Activated CD4-positive, alpha-beta T cell treated with anti-CD3 and anti-CD28 coated beads for 36 hours (primary cell): ENCODE data around the gene TBC1D22B. TPM values are rescaled to one million over a fixed set of nuclear protein-coding genes. Genes with fewer than 3 reads are reported as not detected.
"Not testable (repeated sequence)": the region's sequence is repeated elsewhere in the genome, so short reads cannot be mapped to it uniquely, and the experiment has no call there.

Experiments used
- ATAC-seq: fragments of 200-7000 bp; cut with Tn5 transposase; one replicate; pipeline ENCODE4 v1.10.0; 2021; ENCODE audit warnings: mild to moderate bottlenecking, moderate library complexity
- CTCF ChIA-PET: fragments of 350-600 bp; sonication (Branson Sonifier 250); formaldehyde crosslinking; loops from one replicate; lab custom pipeline; 2021; ENCODE audit warnings: antibody characterized with exemption; lab: Charles Lee
- POLR2A ChIA-PET: fragments of 350-600 bp; sonication (Branson Sonifier 250); formaldehyde crosslinking; loops from one replicate; lab custom pipeline; 2021; ENCODE audit warnings: antibody characterized with exemption, inconsistent platforms; lab: Charles Lee
- DNase-seq: peaks from one replicate; pipeline ENCODE4 v3.0.0-alpha.2; 2020
- H3K27ac Mint-ChIP-seq: one replicate; pipeline ENCODE4 v1.8.0; 2021; ENCODE audit warnings: mixed read lengths
- H3K27me3 Mint-ChIP-seq: one replicate; pipeline ENCODE4 v1.8.0; 2021; ENCODE audit warnings: mixed read lengths
- H3K36me3 Mint-ChIP-seq: one replicate; pipeline ENCODE4 v1.8.0; 2021; ENCODE audit warnings: low read depth, mixed read lengths
- H3K4me1 Mint-ChIP-seq: one replicate; pipeline ENCODE4 v1.8.0; 2021; ENCODE audit warnings: mixed read lengths
- H3K4me3 Mint-ChIP-seq: one replicate; pipeline ENCODE4 v1.8.0; 2021; ENCODE audit warnings: mild to moderate bottlenecking, moderate library complexity, mixed read lengths
- H3K9me3 Mint-ChIP-seq: one replicate; pipeline ENCODE4 v1.8.0; 2021; ENCODE audit warnings: low read depth, mixed read lengths
- intact Hi-C, 2 experiments: fragments of 100-400 bp; cut with DNase I in 1 of 2; cut with micrococcal nuclease in 1 of 2; formaldehyde crosslinking; loops; one replicate each; pipeline versions ENCODE4 v1.14.2 to v1.15.1; 2022 to 2024; cut with DNase I, micrococcal nuclease
- total RNA-seq, 2 experiments: library from RNA; stranded (reverse); gene quantifications; one replicate each; pipeline ENCODE4 v1.2.3, GENCODE V29; 2021

The TBC1D22B gene
- total RNA-seq, 2 experiments from 2014 or later, result 14.9 to 17.0 TPM

DNA sequence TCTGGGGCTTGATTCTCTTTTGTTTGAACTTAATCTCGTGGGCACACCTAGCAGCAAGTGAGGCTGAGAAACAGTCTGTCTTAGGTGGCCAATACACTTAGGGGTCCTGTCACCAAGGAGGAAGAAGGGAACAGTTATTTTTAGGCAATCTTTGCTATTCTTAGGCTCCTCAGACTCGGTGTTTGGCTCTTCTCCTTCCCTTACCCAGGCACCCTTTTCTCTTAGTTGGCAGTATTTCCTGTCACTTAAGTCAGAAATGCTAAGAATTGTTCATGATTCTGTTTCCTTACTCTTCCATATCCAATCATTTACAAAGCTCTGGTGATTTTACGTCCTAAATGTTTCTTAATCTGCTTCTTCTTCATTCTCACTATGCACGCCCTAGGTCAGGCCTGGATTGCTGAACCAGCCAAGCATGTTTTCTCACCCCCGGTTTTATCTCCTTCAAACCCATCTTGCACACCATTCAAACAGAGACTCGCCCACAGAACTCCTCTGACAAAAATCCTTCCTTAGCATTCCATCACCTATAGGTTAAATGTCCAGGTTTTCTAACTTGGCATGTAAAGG is 45.6 kb downstream of the TBC1D22B start:
- ATAC-seq (no peak), DNase-seq (no peak)
- ChIA-PET POLR2A (no interaction called here), CTCF (interaction anchor here (1.3 kb wide), 2 partner anchors 11 to 13 kb away, joined by 3 read pairs; no protein-coding TSS in a partner anchor)
- no peaks in the 10 kb centered on the region for H3K9me3 Mint-ChIP-seq
- peaks cover 27% of the 10 kb centered on the region for H3K36me3 Mint-ChIP-seq
- intact Hi-C loops, result no loop called here
- H3K27ac Mint-ChIP-seq, result no peak overlapping the region
- H3K4me1 Mint-ChIP-seq, result peaks cover 2% of the 10 kb centered on the region
- H3K4me3 Mint-ChIP-seq, result no peak overlapping the region
- no peaks in the 10 kb centered on the region for H3K27me3 Mint-ChIP-seq

DNA sequence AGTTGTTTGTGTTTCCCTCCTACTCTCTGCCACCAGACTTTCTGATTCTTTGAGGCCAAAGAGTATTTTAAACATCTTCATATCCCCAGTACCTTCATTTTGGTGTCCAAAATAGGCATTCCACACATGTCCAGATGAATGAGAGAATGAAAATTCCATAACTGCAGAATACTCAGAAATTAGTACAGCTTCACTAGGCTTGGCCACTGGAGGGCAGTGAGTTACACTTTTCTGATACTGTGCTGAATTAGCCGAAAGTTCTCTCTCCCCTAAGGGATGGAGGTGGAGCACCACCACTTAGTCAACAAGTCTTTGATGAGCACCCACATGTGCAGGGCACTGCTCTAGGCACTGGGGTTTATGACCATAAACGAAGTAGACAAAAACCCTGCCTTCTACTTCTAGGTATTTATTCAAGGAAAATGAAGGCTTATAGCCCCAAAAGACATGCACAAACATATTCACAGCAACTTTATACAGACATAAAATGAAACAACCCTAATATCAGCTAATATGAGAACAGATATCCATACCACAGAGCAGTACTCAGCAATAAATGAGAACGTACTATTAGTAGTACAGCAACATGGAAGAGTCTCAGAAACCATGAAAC is 46.4 kb downstream of the TBC1D22B start:
- ChIA-PET POLR2A (interaction anchor here (0.7 kb wide), 1 partner anchor 40 kb away, joined by 6 read pairs; no protein-coding TSS in a partner anchor), CTCF (interaction anchor here (1.2 kb wide), 1 partner anchor 282 kb away, joined by 4 read pairs; no protein-coding TSS in a partner anchor)
- Mint-ChIP-seq H3K27me3 (no peaks in the 10 kb centered on the region), H3K4me1 (peaks cover 2% of the 10 kb centered on the region), H3K9me3 (no peaks in the 10 kb centered on the region), H3K36me3 (peaks cover 27% of the 10 kb centered on the region), H3K27ac (peak overlapping the region; percentile 10), H3K4me3 (no peak overlapping the region)
- intact Hi-C loops, result no loop called here
- ATAC-seq (peak; percentile 82), DNase-seq (peak; percentile 43)

DNA sequence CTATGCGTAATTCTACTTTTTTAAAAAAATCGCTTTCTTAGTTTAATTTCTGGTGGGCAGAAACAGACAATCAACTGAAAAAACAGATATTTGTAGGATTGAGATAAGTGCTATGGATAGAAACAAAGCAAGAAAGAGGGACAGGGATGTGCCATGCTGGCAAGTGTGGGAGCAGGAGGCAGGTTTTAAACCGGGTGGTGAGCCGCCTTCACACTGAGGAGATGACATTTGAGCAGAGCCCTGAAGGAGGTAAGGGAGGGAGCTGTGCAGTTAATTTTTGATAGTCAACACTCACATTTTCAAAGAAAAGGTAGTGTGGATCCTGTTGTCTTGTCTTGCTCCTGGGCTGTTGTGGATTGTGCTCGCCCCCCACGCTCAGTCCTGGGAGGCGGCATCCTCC is 47.2 kb downstream of the TBC1D22B start:
- H3K36me3 Mint-ChIP-seq, result peaks cover 26% of the 10 kb centered on the region
- intact Hi-C loops, result no loop called here

DNA sequence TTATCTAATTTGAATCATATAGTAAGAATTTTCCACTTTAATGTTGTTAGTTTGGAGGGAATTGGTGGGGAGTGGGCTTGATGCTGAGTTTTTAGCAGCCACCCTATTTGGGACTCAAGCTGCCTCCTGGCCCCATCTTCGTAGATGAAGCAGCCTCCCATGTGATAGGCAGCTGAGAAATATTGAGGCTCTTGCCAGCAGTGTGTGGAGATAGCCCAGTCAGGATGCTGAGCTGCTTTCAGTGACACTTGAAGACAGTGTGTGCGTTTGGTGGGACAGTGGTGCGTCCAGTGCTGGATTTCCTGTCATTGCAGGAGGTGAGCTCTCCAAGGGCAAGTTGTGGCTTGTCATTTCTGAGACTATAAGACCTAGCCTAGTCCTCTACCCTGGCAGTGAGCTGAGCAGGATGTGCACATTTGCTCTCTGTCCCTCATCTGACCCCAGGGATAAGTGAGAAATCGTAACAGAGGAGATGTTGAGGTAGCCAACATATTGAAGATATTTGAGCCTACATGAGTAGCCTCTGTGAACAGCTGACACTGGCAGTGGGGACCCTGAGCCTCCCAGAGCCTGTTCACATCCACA is 48.4 kb downstream of the TBC1D22B start:
- ChIA-PET POLR2A (no interaction called here), CTCF (no interaction called here)
- Mint-ChIP-seq H3K9me3 (no peaks in the 10 kb centered on the region), H3K27me3 (no peaks in the 10 kb centered on the region), H3K4me3 (no peak overlapping the region), H3K4me1 (peaks cover 2% of the 10 kb centered on the region), H3K27ac (no peak overlapping the region), H3K36me3 (peaks cover 24% of the 10 kb centered on the region)
- DNase-seq (no peak), ATAC-seq (no peak)
- intact Hi-C loops, result no loop called here

More for the DNA sequence above, 47.2 kb downstream of the TBC1D22B start:
- ChIA-PET CTCF (interaction anchor here (0.7 to 1.2 kb wide), 2 partner anchors 257 to 282 kb away, joined by 3 to 4 read pairs; no protein-coding TSS in a partner anchor), POLR2A (no interaction called here)
- DNase-seq (no peak), ATAC-seq (no peak)
- peaks cover 2% of the 10 kb centered on the region for H3K4me1 Mint-ChIP-seq
- no peak overlapping the region for H3K4me3 Mint-ChIP-seq
- no peaks in the 10 kb centered on the region for H3K27me3 Mint-ChIP-seq
- no peaks in the 10 kb centered on the region for H3K9me3 Mint-ChIP-seq
- H3K27ac Mint-ChIP-seq, result no peak overlapping the region

DNA sequence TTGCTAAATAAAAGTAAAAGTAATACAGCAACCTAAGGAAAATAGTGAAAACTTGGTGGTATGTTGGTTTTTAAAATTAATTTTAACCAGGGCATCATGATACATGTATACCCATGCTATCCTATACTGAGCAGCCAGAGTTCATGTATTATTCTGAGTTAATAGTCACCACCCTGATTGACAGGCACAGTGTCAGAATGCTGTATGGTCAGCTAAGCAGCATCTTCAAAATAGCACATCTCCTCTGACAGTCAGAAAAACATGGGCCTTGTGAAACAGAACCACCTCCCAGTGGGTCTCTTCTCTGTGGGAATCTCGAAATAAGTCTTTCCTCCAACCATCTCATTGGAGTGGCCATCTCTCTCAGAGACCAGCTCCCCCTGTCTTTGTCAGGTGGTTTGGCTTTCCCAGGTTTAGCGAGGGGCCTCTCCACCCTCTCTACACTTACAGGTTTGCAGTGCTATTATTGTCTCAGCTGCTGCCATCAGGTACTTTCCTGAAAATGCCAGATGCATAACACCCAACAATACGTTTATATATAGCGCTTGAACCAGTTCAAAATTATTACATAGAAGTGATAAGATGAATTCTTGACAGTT is 49.2 kb downstream of the TBC1D22B start:
- Mint-ChIP-seq H3K9me3 (no peaks in the 10 kb centered on the region), H3K4me3 (no peak overlapping the region), H3K4me1 (peaks cover 2% of the 10 kb centered on the region), H3K36me3 (peaks cover 23% of the 10 kb centered on the region), H3K27me3 (no peaks in the 10 kb centered on the region), H3K27ac (no peak overlapping the region)
- ATAC-seq (no peak), DNase-seq (no peak)
- CTCF ChIA-PET, result no interaction called here
- POLR2A ChIA-PET, result interaction anchor here (0.5 kb wide), 1 partner anchor 992 kb away, joined by 4 read pairs; no protein-coding TSS in a partner anchor
- intact Hi-C loops, result no loop called here

DNA sequence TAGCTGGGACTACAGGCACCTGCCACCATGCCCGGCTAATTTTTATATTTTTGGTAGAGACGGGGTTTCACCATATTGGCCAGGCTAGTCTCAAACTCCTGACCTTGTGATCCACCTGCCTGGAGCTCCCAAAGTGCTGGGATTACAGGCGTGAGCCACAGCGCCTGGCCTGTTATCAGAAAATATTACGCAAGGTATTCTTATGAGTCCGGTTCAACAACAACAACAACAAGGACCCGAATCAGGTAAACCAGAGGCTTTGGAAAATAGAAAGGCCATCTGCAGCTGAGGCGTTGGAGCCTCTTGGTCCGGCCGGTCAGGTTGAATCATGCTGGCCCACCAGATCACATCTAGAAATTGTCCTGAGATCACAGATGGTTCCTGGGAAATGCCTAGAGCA is 49.9 kb downstream of the TBC1D22B start:
- intact Hi-C loops, H3K9me3 Mint-ChIP-seq, ATAC-seq, H3K4me1 Mint-ChIP-seq, H3K27ac Mint-ChIP-seq, CTCF ChIA-PET, DNase-seq, H3K4me3 Mint-ChIP-seq, H3K27me3 Mint-ChIP-seq: not testable (repeated sequence)
- POLR2A ChIA-PET, result interaction anchor here (0.5 kb wide), 1 partner anchor 991 kb away, joined by 4 read pairs; no protein-coding TSS in a partner anchor
- peaks cover 21% of the 10 kb centered on the region for H3K36me3 Mint-ChIP-seq

DNA sequence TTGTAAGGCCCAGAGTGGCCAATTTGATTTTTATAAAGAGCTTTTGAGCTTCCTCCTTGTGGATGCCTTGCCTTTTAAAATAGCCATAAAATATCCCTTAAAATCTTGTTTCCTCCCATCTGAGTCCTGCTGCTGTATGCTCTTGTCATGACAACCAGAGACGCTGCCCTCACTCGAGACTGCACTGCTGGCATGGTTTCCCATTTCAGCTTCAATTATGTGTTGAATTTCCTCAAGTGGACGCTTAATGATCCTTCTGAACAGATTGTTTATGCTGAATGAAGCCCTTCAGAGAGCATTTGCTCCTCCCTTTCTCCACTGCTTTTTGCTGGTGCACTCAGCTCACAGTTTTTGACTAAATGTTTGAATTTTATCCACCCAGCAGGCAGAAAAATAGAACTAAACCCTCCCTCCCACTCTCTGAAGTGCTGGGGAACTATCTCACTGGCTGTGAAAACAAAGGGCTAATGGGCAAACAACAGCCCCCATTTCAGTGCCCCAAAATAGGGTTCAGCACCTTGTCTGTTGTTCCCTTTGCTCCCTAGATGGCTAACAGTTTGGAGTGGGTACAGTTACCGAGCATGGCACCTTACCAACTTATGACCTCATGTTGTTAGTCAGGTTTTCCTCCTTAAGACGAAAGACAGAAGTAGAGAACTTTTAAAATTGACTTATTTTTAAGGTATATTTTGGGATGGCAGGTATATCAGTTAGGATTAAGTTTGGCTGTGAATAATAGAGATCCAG is 50.7 kb downstream of the TBC1D22B start:
- intact Hi-C loops, result no loop called here
- CTCF ChIA-PET, result interaction anchor here (1.1 kb wide), 1 partner anchor 33 kb away, joined by 3 read pairs; no protein-coding TSS in a partner anchor
- Mint-ChIP-seq H3K27me3 (no peaks in the 10 kb centered on the region), H3K9me3 (no peaks in the 10 kb centered on the region), H3K36me3 (peaks cover 18% of the 10 kb centered on the region), H3K4me3 (no peak overlapping the region), H3K4me1 (peaks cover 2% of the 10 kb centered on the region), H3K27ac (no peak overlapping the region)
- ATAC-seq (no peak), DNase-seq (no peak)
- POLR2A ChIA-PET, result interaction anchor here (0.6 kb wide), 1 partner anchor 257 kb away, joined by 4 read pairs; no protein-coding TSS in a partner anchor

DNA sequence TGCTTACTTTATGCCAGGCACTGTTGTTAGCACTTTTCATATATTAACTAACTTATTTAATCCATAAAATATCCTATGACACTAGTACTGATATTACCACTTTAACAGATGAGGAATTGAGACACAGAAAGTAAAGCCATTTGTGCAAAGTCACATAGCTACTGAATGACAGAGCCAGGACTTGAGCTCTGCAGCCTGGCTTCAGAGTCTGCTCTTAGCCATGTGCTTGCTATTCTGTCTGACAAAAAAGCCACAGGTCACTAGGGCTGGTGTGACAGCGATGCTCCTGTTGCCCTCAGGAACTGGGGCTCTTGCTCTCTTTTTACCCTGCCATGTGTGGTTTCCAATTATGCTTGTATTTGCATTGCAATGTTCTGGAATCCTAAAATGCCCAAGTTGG is 51.5 kb downstream of the TBC1D22B start:
- CTCF ChIA-PET, result interaction anchor here (0.6 to 2.9 kb wide), 3 partner anchors 9 to 33 kb away, joined by 3 to 9 read pairs (median 3); no protein-coding TSS in a partner anchor
- Mint-ChIP-seq H3K27me3 (no peaks in the 10 kb centered on the region), H3K36me3 (peaks cover 13% of the 10 kb centered on the region), H3K27ac (no peak overlapping the region), H3K9me3 (no peaks in the 10 kb centered on the region), H3K4me1 (no peaks in the 10 kb centered on the region), H3K4me3 (no peak overlapping the region)
- ATAC-seq (no peak), DNase-seq (no peak)
- intact Hi-C loops, result no loop called here
- POLR2A ChIA-PET, result no interaction called here

DNA sequence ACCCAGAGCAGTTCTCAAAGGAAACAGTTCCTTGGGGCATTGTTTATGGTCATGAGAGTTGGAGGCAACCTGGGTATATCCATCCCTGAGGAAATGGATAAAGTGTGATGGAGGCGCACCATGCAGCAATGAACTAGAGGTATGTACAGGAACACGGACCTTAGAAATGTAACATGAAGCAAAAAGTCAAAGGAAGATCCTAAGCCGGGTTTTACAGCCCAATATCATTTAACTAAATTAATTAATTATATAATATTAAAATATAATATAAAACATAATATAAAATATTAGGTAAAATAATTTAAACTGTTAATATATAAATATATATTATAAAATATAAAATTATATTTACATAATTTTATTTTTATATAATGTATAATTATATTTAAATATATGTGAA is 52.1 kb downstream of the TBC1D22B start:
- Mint-ChIP-seq H3K27me3 (no peaks in the 10 kb centered on the region), H3K27ac (no peak overlapping the region), H3K36me3 (peaks cover 13% of the 10 kb centered on the region), H3K4me1 (peaks cover 2% of the 10 kb centered on the region), H3K9me3 (no peaks in the 10 kb centered on the region), H3K4me3 (no peak overlapping the region)
- ATAC-seq, result no peak
- CTCF ChIA-PET, result interaction anchor here (0.6 to 2.9 kb wide), 4 partner anchors 9 to 23 kb away, joined by 3 to 11 read pairs (median 6); no protein-coding TSS in a partner anchor
- DNase-seq, result no peak
- POLR2A ChIA-PET, result no interaction called here
- intact Hi-C loops, result no loop called here

DNA sequence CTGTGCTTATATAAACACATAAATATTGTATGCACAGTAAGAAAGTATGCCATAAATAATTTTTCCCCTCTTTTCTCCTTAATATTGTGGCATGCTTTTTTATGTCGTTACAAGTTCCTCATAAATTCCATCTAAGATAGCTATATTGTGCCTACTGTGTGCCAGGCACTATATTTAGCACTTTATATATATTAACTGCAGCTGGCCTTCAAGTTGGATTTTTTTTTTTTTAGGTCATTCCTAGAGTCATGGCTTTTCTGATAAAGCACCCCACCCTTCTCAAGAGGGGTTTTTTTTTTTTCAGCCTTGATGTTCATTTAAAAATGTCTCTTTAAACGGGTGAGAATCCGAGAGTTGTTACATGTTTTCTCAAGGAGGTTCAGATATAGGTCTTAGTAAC is 53.4 kb downstream of the TBC1D22B start:
- Mint-ChIP-seq H3K4me1 (peaks cover 4% of the 10 kb centered on the region), H3K27ac (no peak overlapping the region), H3K36me3 (peaks cover 9% of the 10 kb centered on the region), H3K27me3 (no peaks in the 10 kb centered on the region), H3K9me3 (no peaks in the 10 kb centered on the region), H3K4me3 (no peak overlapping the region)
- ATAC-seq, result no peak
- intact Hi-C loops, result no loop called here
- no peak for DNase-seq
- CTCF ChIA-PET, result interaction anchor here (0.6 to 2.9 kb wide), 6 partner anchors 11 to 1322 kb away, joined by 3 to 11 read pairs (median 4); no protein-coding TSS in a partner anchor
- POLR2A ChIA-PET, result no interaction called here
